IPS DF 4.7 (cell line): ENCODE measurements around the gene STXBP6.

Experiments
- DNase-seq: peaks from one replicate; pipeline ENCODE4 v3.0.0-alpha.2; 2013; ENCODE audit warnings: low spot score; ENCODE audit errors: extremely low read depth

The STXBP6 gene

GRCh38 chr14:25052921-25053320 lies 3.0 kb upstream of the STXBP6 start:
- no peak for DNase-seq

GRCh38 chr14:25052385-25052784 lies 2.4 kb upstream of the STXBP6 start:
- DNase-seq, result no peak

GRCh38 chr14:25050269-25051150 lies 563 bp upstream of the STXBP6 start:
- no peak for DNase-seq

- DNase-seq, result no peak
These were observed 817 bp downstream of the STXBP6 start for GRCh38 chr14:25049093-25049567.

GRCh38 chr14:25048170-25049016 lies 1.6 kb downstream of the STXBP6 start:
- DNase-seq, result no peak

GRCh38 chr14:25046301-25046943 lies 3.5 kb downstream of the STXBP6 start:
- no peak for DNase-seq

GRCh38 chr14:25044106-25044698 lies 5.7 kb downstream of the STXBP6 start:
- DNase-seq, result no peak

- peak; percentile 22 for DNase-seq
These were observed 7.3 kb downstream of the STXBP6 start for GRCh38 chr14:25042362-25043299.

GRCh38 chr14:25041898-25042297 lies 8.0 kb downstream of the STXBP6 start:
- no peak for DNase-seq

- no peak for DNase-seq
These were observed 8.5 kb downstream of the STXBP6 start for GRCh38 chr14:25041484-25041883.

GRCh38 chr14:25039933-25040332 lies 10.0 kb downstream of the STXBP6 start:
- no peak for DNase-seq

- DNase-seq, result no peak
These were observed 11.8 kb downstream of the STXBP6 start for GRCh38 chr14:25038044-25038668.

GRCh38 chr14:25037032-25037431 lies 12.9 kb downstream of the STXBP6 start:
- DNase-seq, result no peak

GRCh38 chr14:25034803-25035681 lies 14.9 kb downstream of the STXBP6 start:
- no peak for DNase-seq

- DNase-seq, result no peak
These were observed 16.6 kb downstream of the STXBP6 start for GRCh38 chr14:25033358-25033757.

- no peak for DNase-seq
These were observed 17.7 kb downstream of the STXBP6 start for GRCh38 chr14:25032092-25032784.

GRCh38 chr14:25026476-25027137 lies 23.3 kb downstream of the STXBP6 start:
- no peak for DNase-seq

- DNase-seq, result no peak
These were observed 30.1 kb downstream of the STXBP6 start for GRCh38 chr14:25019892-25020291.
